Left colon (tissue), 2 donors: Measurements from ENCODE around the gene BPIFB1. TPM values are rescaled to one million over a fixed set of nuclear protein-coding genes. Genes with fewer than 3 reads are reported as not detected.

Experiments
- ATAC-seq: fragments of 200-7000 bp; cut with Tn5 transposase; one replicate; pipeline ENCODE4 v1.9.1; 2020; ENCODE audit warnings: mild to moderate bottlenecking, moderate library complexity
- DNase-seq, 2 donors: peaks; one replicate each; pipeline ENCODE4 v3.0.0-alpha.2; 2020
- intact Hi-C, 2 donors: fragments of 100-400 bp; cut with DNase I in 1 of 2; cut with micrococcal nuclease in 1 of 2; formaldehyde crosslinking; loops; one replicate each; pipeline versions ENCODE4 v1.11.2 to v1.14.0; 2022; cut with DNase I, micrococcal nuclease
- total RNA-seq, 2 donors: library from RNA; stranded (reverse); fragmentation: NEBNext Ultra II Directional; extraction: Animal tissue kit (Norgen Biotek cat#: 25700); gene quantifications; one replicate each; pipeline ENCODE4 v1.2.1, GENCODE V29; 2021
- donor health status: DM: no; HTN: no; CAD: no.
- donor health status: DM: yes; HTN: yes; CAD: no.

Gene BPIFB1
- total RNA-seq, 2 donors from 2014 or later = not detected

GRCh38 chr20:33343521-33343920, 60.5 kb downstream of the BPIFB1 start:
- ATAC-seq = no peak
- intact Hi-C loops = no loop called here
- no peak for DNase-seq

GRCh38 chr20:33345342-33345741, 62.3 kb downstream of the BPIFB1 start:
- DNase-seq (no peak), ATAC-seq (no peak)
- intact Hi-C loops = no loop called here

- ATAC-seq = no peak
Measured at GRCh38 chr20:33348136-33348937, 65.3 kb downstream of the BPIFB1 start.

GRCh38 chr20:33349493-33349892, 66.5 kb downstream of the BPIFB1 start:
- ATAC-seq (no peak), DNase-seq (no peak)
- intact Hi-C loops = no loop called here

More at GRCh38 chr20:33348136-33348937, 65.3 kb downstream of the BPIFB1 start:
- intact Hi-C loops = no loop called here
- no peak for DNase-seq

GRCh38 chr20:33351696-33352095, 68.7 kb downstream of the BPIFB1 start:
- DNase-seq (no peak), ATAC-seq (no peak)
- intact Hi-C loops = no loop called here

- intact Hi-C loops = no loop called here
- ATAC-seq = no peak
- DNase-seq = no peak
Measured at GRCh38 chr20:33352258-33353012, 69.4 kb downstream of the BPIFB1 start.

GRCh38 chr20:33353013-33353402, 70.0 kb downstream of the BPIFB1 start:
- ATAC-seq = no peak
- DNase-seq = no peak
- intact Hi-C loops = no loop called here

Other genes starting within 250 kb of the BPIFB1 start
- not detected for gene BPIFB3, start 229.3 kb upstream of the BPIFB1 start, total RNA-seq
- gene BPIFB4, start 203.6 kb upstream of the BPIFB1 start, total RNA-seq = not detected
- gene BPIFA2, start 115.1 kb upstream of the BPIFB1 start, total RNA-seq = not detected
- not detected for gene BPIFA3, start 65.9 kb upstream of the BPIFB1 start, total RNA-seq
- not detected for gene BPIFA1, start 47.2 kb upstream of the BPIFB1 start, total RNA-seq
- gene CDK5RAP1, start 118.3 kb downstream of the BPIFB1 start, total RNA-seq = 10 to 100 TPM; 16.6 to 27.4 TPM
- 1 to 10 TPM; 4.0 to 8.3 TPM for gene SNTA1, start 160.5 kb downstream of the BPIFB1 start, total RNA-seq
- 10 to 100 TPM; 26.9 to 27.3 TPM for gene CBFA2T2, start 206.9 kb downstream of the BPIFB1 start, total RNA-seq